ENCODE measurements around the gene TMEM271. TPM values are rescaled to one million over a fixed set of nuclear protein-coding genes. Genes with fewer than 3 reads are reported as not detected.

TMEM271 gene
- total RNA-seq, 2 donors from 2014 or later, result not detected

- no peak overlapping the region for H3K4me3 ChIP-seq
- no peak overlapping the region for H3K27ac ChIP-seq
- no peaks in the 10 kb centered on the region for H3K27me3 ChIP-seq (replicated peaks; ENCODE audit: insufficient read depth)
- DNase-seq (ENCODE audit: low spot score) (no peak), ATAC-seq (ENCODE audit: insufficient number of reproducible peaks, low FRiP score, low read depth) (no peak)
- H3K4me1 ChIP-seq (ENCODE audit: control insufficient read depth in 1 of 2, low read depth in 2 of 2), result no peaks in the 10 kb centered on the region
- H3K36me3 ChIP-seq, result no peaks in the 10 kb centered on the region
- TF ChIP-seq, protein P1, sequence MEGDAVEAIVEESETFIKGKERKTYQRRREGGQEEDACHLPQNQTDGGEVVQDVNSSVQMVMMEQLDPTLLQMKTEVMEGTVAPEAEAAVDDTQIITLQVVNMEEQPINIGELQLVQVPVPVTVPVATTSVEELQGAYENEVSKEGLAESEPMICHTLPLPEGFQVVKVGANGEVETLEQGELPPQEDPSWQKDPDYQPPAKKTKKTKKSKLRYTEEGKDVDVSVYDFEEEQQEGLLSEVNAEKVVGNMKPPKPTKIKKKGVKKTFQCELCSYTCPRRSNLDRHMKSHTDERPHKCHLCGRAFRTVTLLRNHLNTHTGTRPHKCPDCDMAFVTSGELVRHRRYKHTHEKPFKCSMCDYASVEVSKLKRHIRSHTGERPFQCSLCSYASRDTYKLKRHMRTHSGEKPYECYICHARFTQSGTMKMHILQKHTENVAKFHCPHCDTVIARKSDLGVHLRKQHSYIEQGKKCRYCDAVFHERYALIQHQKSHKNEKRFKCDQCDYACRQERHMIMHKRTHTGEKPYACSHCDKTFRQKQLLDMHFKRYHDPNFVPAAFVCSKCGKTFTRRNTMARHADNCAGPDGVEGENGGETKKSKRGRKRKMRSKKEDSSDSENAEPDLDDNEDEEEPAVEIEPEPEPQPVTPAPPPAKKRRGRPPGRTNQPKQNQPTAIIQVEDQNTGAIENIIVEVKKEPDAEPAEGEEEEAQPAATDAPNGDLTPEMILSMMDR (IDR thresholded peaks at IDR 0.05), result no peak
- H3K9me3 ChIP-seq, result no peaks in the 10 kb centered on the region
Measured at GRCh38 chr4:612749-613125, 36.6 kb upstream of the TMEM271 start.

DNA sequence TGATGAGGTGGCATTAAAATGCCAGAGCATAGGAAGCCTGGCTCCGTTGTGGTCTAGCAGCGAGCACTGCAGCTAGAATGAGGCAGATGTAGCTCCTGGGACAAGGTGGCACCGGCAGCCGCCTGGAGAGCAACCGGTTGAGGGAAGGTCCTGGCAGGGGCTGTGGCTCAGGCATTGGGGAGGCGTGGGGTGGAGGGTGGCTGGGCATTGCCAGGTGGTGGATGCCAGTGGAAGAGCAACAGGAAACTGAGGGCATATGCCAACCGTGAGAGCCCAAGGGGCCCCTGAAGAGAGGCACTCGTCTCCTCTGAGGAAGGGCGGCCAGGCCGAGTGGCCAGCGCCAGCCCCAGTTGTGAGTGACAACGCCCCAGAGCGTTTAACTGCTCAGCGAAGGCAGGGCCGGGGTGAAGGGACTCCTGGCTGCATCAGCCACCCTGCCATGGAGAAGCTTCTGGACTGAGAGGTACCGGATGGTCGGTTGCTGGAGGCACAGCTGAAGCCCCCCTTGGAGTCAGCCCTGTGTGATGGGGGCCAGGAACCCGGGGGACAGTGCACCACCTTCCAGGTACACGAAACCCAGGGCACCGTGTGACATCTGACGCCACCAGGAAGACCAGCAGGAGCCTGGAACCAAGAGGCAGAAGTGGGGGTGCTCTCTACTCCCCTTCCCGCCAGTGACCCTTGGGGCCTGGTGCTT lies 36.1 kb upstream of the TMEM271 start:
- no peaks in the 10 kb centered on the region for H3K36me3 ChIP-seq
- no peaks in the 10 kb centered on the region for H3K9me3 ChIP-seq
- TF ChIP-seq, protein P1 (IDR thresholded peaks at IDR 0.05), result no peak
- no peak for DNase-seq (ENCODE audit: low spot score)
- no peaks in the 10 kb centered on the region for H3K27me3 ChIP-seq (replicated peaks; ENCODE audit: insufficient read depth)
- H3K27ac ChIP-seq, result no peak overlapping the region
- no peaks in the 10 kb centered on the region for H3K4me1 ChIP-seq (ENCODE audit: control insufficient read depth in 1 of 2, low read depth in 2 of 2)
- H3K4me3 ChIP-seq, result no peak overlapping the region
- ATAC-seq (ENCODE audit: insufficient number of reproducible peaks, low FRiP score, low read depth), result no peak

DNA sequence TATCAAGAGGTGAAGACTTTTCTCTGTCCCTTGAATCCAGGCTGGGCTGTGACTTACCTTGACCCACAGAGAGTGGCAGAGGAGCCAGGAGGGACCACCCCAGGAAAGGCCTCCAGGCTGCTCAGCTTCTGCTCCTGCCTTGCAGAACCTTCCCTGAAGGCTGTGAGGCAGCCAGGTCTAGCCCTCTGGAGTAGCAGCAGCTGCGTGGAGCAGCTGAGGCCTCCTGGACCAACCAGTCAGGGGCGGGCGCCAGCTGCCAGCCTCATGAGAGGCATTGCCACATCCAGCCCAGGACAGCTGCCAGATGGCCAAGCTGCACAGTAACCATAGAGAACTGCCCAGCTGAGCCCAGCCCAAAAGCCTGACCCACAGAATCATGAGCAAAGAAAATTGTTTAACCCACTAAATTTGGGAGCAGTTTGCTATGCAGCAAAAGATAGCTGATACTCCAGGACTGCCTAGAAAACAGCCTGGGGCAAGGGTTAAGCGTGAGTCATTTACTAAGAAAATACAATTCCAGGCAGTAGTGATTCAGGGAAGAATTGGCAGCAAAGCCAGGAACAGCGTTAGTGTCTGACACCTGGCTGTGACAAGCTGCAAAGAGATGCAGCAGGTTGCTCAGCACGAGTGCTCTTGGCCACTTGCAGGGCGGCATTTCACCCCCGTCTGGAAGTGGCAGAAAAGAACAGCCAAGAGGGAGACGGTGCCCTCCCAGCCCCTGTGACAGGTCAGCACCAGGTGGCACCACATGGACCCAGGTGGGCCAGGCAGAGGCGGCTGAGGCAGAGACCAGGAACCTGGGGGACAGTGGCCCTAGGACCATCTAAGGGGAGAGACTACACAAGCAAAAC lies 34.5 kb upstream of the TMEM271 start:
- Histone ChIP-seq H3K4me1 (ENCODE audit: control insufficient read depth in 1 of 2, low read depth in 2 of 2) (no peaks in the 10 kb centered on the region), H3K9me3 (no peaks in the 10 kb centered on the region), H3K27me3 (replicated peaks; ENCODE audit: insufficient read depth) (no peaks in the 10 kb centered on the region), H3K27ac (no peak overlapping the region), H3K4me3 (no peak overlapping the region), H3K36me3 (no peaks in the 10 kb centered on the region)
- DNase-seq (ENCODE audit: low spot score) (no peak), ATAC-seq (ENCODE audit: insufficient number of reproducible peaks, low FRiP score, low read depth) (no peak)
- TF ChIP-seq, protein P1 (IDR thresholded peaks at IDR 0.05), result no peak

DNA sequence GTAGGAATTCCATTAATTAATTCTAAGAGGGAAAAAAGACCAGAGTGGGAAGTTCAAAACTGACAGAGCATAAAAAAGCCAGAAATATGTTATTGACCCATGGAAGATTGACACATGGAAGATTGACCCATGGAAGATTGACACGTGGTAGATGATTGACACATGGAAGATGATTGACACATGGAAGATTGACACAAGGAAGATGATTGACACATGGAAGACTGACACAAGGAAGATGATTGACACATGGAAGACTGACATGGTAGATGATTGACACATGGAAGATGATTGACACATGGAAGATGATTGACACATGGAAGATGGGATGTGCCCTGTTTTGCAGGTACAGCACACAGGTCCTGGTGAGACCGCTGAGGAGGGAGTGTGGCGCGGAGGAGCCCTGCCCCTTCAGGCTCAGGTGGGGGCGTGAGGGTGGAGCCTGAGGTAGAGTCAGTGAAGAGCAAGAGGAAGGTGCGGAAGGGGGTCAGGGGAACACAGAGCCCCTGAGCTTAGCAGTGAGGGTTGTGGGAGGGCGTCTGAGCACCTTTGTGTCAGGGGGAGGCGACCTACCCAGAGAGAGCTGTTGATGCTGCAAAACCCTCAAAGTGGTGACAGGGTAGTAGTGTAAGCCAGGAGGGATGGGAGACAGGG lies 33.4 kb upstream of the TMEM271 start:
- H3K27ac ChIP-seq, result no peak overlapping the region
- H3K9me3 ChIP-seq, result no peaks in the 10 kb centered on the region
- DNase-seq (ENCODE audit: low spot score), result no peak
- no peaks in the 10 kb centered on the region for H3K27me3 ChIP-seq (replicated peaks; ENCODE audit: insufficient read depth)
- no peaks in the 10 kb centered on the region for H3K36me3 ChIP-seq
- no peaks in the 10 kb centered on the region for H3K4me1 ChIP-seq (ENCODE audit: control insufficient read depth in 1 of 2, low read depth in 2 of 2)
- TF ChIP-seq, protein P1 (IDR thresholded peaks at IDR 0.05), result no peak
- ATAC-seq (ENCODE audit: insufficient number of reproducible peaks, low FRiP score, low read depth), result no peak
- no peak overlapping the region for H3K4me3 ChIP-seq

DNA sequence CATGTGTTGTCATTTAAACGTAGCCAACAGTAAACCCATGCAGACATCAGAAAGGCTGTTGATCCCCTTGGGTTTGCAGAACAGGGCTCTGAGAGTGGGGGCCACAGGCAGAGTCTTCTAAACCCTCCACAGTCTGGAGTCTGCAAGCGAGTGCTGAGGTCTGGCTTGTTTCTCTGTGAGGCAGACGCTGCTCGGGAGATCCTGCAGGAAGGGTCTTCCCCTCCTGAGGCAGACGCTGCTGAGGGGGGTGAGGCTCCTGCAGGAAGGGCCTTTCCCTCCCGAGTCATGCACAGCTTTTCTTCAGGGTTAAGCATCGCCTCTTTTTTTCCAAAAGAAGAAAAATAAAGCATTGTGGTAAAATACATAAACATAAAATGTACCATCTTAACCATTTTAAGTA lies 32.1 kb upstream of the TMEM271 start:
- no peaks in the 10 kb centered on the region for H3K27me3 ChIP-seq (replicated peaks; ENCODE audit: insufficient read depth)
- ATAC-seq (ENCODE audit: insufficient number of reproducible peaks, low FRiP score, low read depth), result no peak
- no peak overlapping the region for H3K4me3 ChIP-seq
- TF ChIP-seq, protein P1 (IDR thresholded peaks at IDR 0.05), result no peak
- no peaks in the 10 kb centered on the region for H3K4me1 ChIP-seq (ENCODE audit: control insufficient read depth in 1 of 2, low read depth in 2 of 2)
- DNase-seq (ENCODE audit: low spot score), result no peak
- H3K9me3 ChIP-seq, result no peaks in the 10 kb centered on the region
- no peak overlapping the region for H3K27ac ChIP-seq
- no peaks in the 10 kb centered on the region for H3K36me3 ChIP-seq

Data from thoracic aorta (tissue), 2 donors.